NT2/D1 (cell line): ENCODE results near the gene MT1X.
A peak's percentile ranks its signal among the peaks of the same experiment; 100 is the strongest.
"Not testable (repeated sequence)": the region's sequence is repeated elsewhere in the genome, so short reads cannot be mapped to it uniquely, and the experiment has no call there.

Experiments
- DNase-seq: peaks from one replicate; pipeline ENCODE4 v3.0.0-alpha.2; 2011; ENCODE audit warnings: low read depth, low spot score
- H3K27me3 ChIP-seq: 2 replicates; pipeline ENCODE4 v1.6.0; 2011; ENCODE audit warnings: mild to moderate bottlenecking; ENCODE audit not compliant: insufficient read length, insufficient read depth
- H3K36me3 ChIP-seq: 2 replicates; pipeline ENCODE4 v1.6.1; 2011; ENCODE audit warnings: mild to moderate bottlenecking, low read length, mixed read lengths; ENCODE audit not compliant: insufficient read depth, insufficient read length
- H3K4me1 ChIP-seq: 2 replicates; pipeline ENCODE4 v1.5.1; 2011; ENCODE audit not compliant: insufficient read depth, insufficient read length
- H3K4me3 ChIP-seq: 2 replicates; pipeline ENCODE4 v1.5.1; 2011; ENCODE audit warnings: low read depth; ENCODE audit not compliant: insufficient read length
- H3K9ac ChIP-seq: 2 replicates; pipeline ENCODE4 v1.6.0; 2011; ENCODE audit warnings: low read depth; ENCODE audit not compliant: insufficient read length
- H3K9me3 ChIP-seq: 2 replicates; pipeline ENCODE4 v1.5.1; 2011; ENCODE audit warnings: mild to moderate bottlenecking, low read length; ENCODE audit not compliant: insufficient read depth
- SUZ12 ChIP-seq: IDR thresholded peaks from 2 replicates; pipeline ENCODE4 v1.6.1; 2011; ENCODE audit not compliant: insufficient read length, insufficient read depth; ENCODE audit errors: extremely low read depth
- YY1 ChIP-seq: IDR thresholded peaks from 2 replicates; pipeline ENCODE4 v1.6.1; 2011; ENCODE audit not compliant: insufficient read length, insufficient read depth
- ZNF274 ChIP-seq: IDR thresholded peaks from 2 replicates; pipeline ENCODE4 v1.6.1; 2011; ENCODE audit warnings: mild to moderate bottlenecking, low read depth, low read length

The MT1X gene

GRCh38 chr16:56657555-56658326 is 24.5 kb upstream of the MT1X start, which contains the start of gene MT1F:
MT1F (plus strand) TSS chr16:56657959; CDS start chr16:56658059, 100 bp downstream.
- peak within 1 kb of the TSS; percentile 92 for H3K4me3 ChIP-seq
- TF ChIP-seq ZNF274, result no peak
- no peak for TF ChIP-seq SUZ12
- no peak for TF ChIP-seq YY1
- DNase-seq, result peak; percentile 90
- H3K27me3 ChIP-seq, result no peaks in the 10 kb centered on the region
- H3K9me3 ChIP-seq, result no peaks in the 10 kb centered on the region
- peak within 1 kb of the TSS; percentile 95 for H3K9ac ChIP-seq
- H3K36me3 ChIP-seq, result peaks cover 31% of the 10 kb centered on the region
- H3K4me1 ChIP-seq, result no peaks in the 10 kb centered on the region

- Histone ChIP-seq H3K4me1 (no peaks in the 10 kb centered on the region), H3K27me3 (no peaks in the 10 kb centered on the region), H3K4me3 (peak overlapping the region; percentile 92), H3K9me3 (no peaks in the 10 kb centered on the region), H3K36me3 (peaks cover 31% of the 10 kb centered on the region), H3K9ac (peak overlapping the region; percentile 79)
- no peak for DNase-seq
- TF ChIP-seq SUZ12 (no peak), ZNF274 (no peak), YY1 (no peak)
Observed at GRCh38 chr16:56658327-56658875, 23.9 kb upstream of the MT1X start.

DNA sequence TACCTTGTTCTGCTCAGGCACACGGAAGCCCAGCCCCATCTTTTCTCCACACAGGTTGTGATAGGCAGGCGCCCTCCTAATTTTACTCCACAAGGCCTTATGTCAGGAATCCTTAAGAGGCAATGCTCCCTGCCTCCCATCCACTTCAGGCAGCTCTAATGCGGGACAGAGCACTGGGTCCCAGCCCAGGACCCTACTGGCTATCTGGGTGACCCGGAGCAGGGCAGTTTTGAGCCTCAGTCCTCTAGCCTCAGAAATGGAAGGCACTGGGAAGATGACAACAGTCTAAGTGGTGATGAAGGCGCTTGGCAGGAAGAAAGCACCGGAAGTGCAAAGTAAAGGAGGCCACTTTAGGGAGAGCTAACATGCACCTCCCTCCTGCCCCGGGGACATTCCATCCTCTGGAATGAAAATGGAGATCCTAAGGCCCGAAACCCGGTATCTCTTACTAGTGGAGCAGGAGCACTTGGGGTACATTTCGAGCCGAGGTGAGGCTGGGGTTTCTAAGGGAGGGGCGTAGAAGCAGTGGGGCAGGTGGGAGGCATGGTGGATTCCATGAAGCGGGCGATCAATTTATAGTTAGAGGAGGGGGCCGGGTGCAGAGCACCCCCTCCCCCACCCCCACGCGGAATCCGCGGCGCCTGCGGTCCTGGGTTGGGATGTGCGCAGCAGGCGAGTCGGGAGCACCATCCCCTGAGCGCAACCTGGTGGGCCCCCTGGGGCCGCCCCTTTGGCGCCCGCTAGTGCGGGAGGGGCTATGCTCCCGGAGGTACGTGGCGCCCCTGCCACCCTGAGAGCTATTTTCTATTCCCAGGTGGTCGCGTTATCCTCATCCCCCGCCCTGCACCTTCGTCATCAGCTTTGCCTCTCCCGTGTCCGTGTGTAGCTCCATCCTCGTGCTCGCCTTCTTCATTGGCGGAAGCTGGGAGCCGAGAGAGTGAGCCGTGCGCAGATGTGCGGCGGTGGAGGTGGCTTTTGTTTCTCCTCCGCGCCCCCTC is 19.6 kb upstream of the MT1X start:
- peaks cover 31% of the 10 kb centered on the region for H3K36me3 ChIP-seq
- no peaks in the 10 kb centered on the region for H3K4me1 ChIP-seq
- no peaks in the 10 kb centered on the region for H3K27me3 ChIP-seq
- no peak for DNase-seq
- no peak for TF ChIP-seq ZNF274
- TF ChIP-seq SUZ12, result no peak
- TF ChIP-seq YY1, result no peak
- H3K4me3 ChIP-seq, result no peak overlapping the region
- no peaks in the 10 kb centered on the region for H3K9me3 ChIP-seq
- no peak overlapping the region for H3K9ac ChIP-seq

DNA sequence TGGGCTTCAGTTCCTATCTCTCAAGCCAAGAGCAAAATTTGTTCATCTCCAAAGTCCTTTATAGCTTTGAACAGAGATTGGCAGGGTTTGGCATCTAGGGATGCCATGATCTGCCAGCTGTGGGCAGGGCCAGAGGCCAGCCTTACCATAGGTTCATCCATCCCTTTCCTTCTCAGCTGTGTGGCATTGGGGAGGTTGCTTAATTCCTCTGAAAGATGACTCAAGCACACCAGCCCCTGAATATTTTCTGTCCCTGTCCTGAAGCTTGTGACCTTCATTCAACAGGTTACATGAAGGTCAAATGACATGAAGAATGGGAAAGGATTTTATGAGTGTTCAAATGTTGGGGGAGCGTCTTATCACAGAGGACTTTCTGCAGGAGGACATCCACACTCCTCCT is 17.8 kb upstream of the MT1X start:
- H3K9ac ChIP-seq, result no peak overlapping the region

DNA sequence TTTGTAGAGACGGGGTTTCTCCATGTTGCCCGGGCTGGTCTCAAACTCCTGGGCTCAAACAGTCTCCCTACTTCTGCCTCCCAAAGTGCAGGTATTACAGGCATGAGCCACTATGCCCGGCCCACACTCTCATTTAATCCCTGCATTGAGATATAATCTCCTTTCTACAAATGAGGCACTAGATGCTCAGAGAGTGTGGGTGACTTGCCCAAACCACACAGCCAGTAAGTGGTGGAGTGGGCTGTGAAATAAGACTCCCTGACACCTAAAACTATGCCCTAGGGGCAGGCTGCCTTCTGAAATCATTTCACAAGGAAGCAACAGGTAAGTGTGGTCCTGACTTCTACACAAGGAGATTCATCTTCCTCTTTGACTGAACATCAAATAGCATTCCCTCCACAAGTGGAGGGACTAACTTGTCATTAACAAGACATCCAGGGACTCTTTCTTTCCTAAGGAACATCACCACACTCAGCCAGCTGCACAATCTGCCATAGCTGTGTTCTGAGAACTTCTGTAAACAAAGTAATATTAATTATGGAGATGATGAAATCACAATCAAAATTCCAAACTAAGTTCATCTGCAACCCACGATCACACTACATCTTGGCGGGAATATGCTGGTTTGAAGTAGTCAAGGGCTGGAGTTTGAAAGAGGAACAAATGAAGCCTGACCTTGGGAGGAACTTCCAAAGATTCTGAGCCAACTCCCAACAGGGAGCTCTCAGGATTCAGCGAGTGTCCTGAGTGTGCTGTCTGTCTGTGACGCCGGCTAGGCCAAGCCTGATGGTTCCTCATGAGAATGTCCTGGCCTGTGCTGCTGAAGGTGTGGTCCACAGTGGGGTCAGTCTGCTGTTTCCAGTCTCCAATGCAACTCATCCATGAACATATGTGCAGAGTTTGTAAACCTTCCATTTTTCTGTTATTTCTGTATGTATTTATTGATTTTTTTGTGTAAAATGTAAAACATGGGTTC is 16.7 kb upstream of the MT1X start:
- not testable (repeated sequence) for H3K27me3 ChIP-seq

More for the DNA sequence above, 17.8 kb upstream of the MT1X start:
- Histone ChIP-seq H3K4me1 (no peaks in the 10 kb centered on the region), H3K4me3 (no peak overlapping the region), H3K27me3 (no peaks in the 10 kb centered on the region), H3K9me3 (no peaks in the 10 kb centered on the region), H3K36me3 (peaks cover 21% of the 10 kb centered on the region)
- no peak for TF ChIP-seq YY1
- TF ChIP-seq SUZ12, result no peak
- no peak for DNase-seq

More for the DNA sequence above, 16.7 kb upstream of the MT1X start:
- not testable (repeated sequence) for H3K9ac ChIP-seq, H3K4me3 ChIP-seq, H3K9me3 ChIP-seq, H3K36me3 ChIP-seq, H3K4me1 ChIP-seq, DNase-seq
